HG03139 (cell line): ENCODE results near the gene ZC3H14.

Experiments used
- ATAC-seq: cut with Tn5 transposase; IDR thresholded peaks from one replicate; pipeline ENCODE4 v1.9.1; 2021; ENCODE audit not compliant: unreplicated experiment

ZC3H14 gene

GRCh38 chr14:88551094-88551870 is 11.6 kb upstream of the ZC3H14 start:
- peak; percentile 47 for ATAC-seq

- ATAC-seq, result no peak
Measured at GRCh38 chr14:88551980-88552431, 10.8 kb upstream of the ZC3H14 start.

DNA sequence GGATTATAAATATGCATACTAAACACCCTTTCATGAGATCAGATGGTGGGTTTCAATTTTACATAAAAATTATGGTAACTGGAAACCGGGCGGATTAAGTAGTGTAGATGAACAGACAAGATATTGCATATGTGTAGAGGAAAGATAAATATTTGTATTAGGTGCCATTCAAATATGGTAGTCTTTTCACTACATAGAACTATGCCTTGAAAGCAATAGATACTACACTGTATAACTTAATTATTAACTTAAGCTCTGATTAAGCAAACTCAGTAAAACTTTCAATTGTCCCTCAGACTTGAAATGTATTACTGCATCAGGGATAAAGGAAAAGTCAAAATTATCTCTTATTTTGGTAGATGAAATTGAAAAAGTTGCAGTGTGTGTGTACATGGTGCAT is 10.0 kb upstream of the ZC3H14 start:
- ATAC-seq, result no peak

DNA sequence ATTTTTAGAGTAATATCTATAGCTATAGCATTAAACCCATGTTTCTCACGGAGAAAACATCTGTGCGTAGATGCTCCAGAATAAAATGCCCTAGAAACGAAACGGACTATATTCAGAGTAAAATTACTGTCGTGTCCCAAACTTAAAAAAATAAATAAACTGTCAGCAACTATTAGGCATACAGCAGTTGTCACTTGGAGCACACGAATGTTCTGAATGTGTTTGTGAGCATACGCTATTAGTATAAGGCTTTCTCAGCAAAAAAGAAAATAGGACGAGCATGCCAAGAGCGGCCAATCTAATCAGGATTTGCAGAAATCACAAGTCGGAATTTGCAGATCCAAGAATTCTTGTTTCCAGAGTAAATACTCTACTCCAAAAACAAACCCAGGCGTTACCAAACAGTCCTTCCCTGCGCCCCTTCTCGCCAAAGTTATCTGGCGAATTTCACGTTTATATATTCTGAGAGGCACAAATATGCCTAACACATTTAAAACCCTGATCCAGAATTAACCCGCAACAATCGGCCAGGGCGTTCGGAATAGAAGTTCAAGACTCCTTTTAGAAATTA is 8.9 kb upstream of the ZC3H14 start:
- no peak for ATAC-seq

- ATAC-seq, result no peak
Measured at GRCh38 chr14:88554457-88555286, 8.2 kb upstream of the ZC3H14 start, which contains the start of gene PTPN21. Gene PTPN21 (minus strand): TSS chr14:88555007. CDS start chr14:88550417, 4,590 bp downstream.

GRCh38 chr14:88556581-88556980 is 6.3 kb upstream of the ZC3H14 start:
- ATAC-seq, result no peak

DNA sequence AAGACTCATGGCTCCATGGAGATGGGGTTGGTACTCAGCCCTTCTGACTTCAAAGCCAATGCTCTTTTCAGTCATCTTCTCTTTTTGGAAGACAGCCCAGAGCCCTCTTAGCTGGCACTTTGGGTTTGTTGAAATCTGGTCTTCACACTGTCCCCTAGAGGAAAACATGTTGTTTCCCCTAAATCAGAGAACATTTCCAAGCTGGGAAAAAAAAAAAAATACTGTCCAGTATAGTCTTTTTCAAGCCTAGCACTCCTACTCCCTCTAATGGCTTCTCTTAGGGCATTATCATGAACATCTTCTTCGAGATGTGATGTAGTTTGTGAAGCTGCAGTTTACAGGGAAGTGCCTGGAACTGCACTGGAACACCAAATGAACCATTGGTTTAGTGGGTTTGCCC is 3.0 kb upstream of the ZC3H14 start:
- no peak for ATAC-seq

DNA sequence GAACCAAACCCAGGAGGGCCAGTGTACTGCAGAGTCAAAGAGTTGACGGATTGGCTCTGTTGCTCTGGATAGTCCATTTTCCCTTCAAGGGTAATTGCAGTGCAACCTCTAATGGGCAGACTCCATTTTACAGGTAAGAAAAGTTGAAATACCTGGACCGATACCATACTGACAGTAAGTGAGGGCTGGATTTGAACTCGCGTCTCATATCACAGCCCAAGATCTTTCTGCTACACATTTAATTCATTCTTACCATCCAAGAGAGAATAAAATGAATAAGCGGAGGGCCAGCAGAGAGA is 356 bp upstream of the ZC3H14 start:
- ATAC-seq, result no peak

DNA sequence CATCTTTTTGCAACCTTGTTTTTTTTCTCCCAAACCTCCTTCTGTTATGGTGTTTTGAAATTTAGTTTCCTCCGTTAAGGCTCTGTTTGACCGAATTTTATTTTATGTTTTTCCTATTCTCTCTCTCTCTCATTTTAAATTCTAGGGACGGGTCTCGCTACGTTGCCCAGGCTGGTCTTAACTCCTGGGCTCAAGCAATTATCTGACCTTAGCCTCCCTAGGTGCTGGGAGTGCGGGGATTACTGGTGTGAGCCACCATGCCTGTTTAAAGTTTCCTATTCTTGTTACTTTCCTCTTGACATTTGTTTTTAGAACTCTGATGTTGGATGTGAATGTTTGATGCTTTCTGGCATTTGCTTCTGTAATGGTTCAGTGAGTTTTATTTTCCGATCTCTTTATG is 1.0 kb downstream of the ZC3H14 start:
- ATAC-seq, result no peak

DNA sequence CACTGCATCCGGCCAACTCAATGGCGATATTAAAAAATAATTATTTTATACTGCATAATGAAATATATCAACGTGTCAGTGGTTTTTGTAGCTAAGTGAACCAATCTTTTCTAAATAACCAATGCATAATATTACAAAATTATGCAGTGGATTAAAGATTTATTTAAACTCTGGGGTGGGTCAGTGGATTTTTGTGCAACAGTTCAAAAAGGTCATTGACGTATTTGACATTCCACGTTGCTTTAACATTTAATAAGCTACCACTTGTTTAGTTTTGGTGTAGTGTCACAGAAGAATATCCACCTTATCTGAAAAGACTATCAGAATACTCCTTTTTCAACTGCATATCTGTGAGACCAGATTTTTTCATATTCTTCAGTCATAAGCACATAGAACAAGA is 2.6 kb downstream of the ZC3H14 start:
- no peak for ATAC-seq

DNA sequence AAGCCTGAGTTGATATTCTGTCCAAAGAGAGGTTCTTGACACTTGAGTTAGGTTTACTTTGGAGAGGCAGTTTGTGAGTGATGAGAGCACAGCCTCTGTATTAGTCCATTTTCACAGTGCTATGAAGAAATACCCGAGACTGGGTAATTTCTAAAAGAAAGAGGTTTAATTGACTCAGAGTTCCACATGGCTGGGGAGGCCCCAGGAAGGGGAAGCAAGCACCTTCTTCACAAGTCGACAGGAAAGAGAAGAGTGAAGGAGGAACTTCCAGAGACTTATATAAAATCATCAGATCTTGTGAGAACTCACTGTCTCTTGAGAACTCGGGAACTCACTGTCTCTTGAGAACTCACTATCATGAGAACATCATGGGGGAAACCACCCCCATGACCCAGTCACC is 5.4 kb downstream of the ZC3H14 start:
- no peak for ATAC-seq

- no peak for ATAC-seq
Measured at GRCh38 chr14:88572117-88572516, 9.3 kb downstream of the ZC3H14 start.

GRCh38 chr14:88576222-88576621 is 13.4 kb downstream of the ZC3H14 start:
- no peak for ATAC-seq

DNA sequence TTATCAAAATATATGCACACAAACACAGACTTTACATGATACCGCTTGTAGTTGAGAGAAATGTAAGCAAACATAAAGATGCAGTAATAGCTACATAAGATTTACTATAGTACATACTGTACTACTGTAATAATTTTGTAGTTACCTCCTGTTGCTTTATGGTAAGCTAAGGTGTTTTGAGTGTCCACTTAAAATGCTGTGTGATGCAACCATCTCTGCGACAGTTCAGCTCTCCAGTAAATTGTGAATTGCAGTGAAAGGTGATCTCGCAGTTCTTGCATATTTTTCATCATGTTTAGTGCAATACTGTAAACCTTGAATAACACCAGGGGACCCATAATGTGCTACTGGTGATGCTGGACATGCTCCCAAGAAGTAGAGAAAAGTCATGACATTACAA is 21.6 kb downstream of the ZC3H14 start:
- no peak for ATAC-seq

DNA sequence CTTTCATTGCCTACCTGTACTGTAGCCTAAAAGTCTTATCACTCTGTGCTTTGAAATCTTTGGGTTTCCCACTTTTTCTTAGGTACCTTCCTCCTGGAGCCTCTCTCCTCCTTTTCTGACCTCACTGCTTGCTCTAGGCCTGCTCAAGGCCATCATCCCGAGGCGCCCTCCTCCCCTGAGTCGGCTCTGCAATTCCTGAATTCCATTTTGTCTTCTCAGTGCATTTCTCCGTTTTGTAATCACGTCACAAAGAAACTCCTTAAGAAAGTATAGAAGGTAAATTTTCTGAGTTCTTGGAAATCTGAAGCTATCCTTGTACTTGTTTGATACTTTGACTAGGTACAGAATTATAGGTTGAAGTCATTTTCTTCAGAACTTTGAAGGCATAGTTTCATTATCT is 25.2 kb downstream of the ZC3H14 start:
- ATAC-seq, result no peak

- ATAC-seq, result no peak
Measured at GRCh38 chr14:88590173-88590572, 27.3 kb downstream of the ZC3H14 start.

GRCh38 chr14:88592031-88592430 is 29.2 kb downstream of the ZC3H14 start:
- no peak for ATAC-seq

- ATAC-seq, result no peak
Measured at GRCh38 chr14:88597038-88597437, 34.2 kb downstream of the ZC3H14 start.

- ATAC-seq, result no peak
Measured at GRCh38 chr14:88597601-88598000, 34.8 kb downstream of the ZC3H14 start.

GRCh38 chr14:88598097-88598675 is 35.3 kb downstream of the ZC3H14 start:
- no peak for ATAC-seq

- ATAC-seq, result peak; percentile 17
Measured at GRCh38 chr14:88599326-88599725, 36.5 kb downstream of the ZC3H14 start.
